Gastroesophageal sphincter (tissue), 4 donors: ENCODE data around the gene GPHN. TPM values are rescaled to one million over a fixed set of nuclear protein-coding genes. Genes with fewer than 3 reads are reported as not detected.
"Not testable (repeated sequence)": the region's sequence is repeated elsewhere in the genome, so short reads cannot be mapped to it uniquely, and the experiment has no call there.

ENCODE experiments used
- ATAC-seq: fragments of 150-250 bp; one replicate; pipeline ENCODE4 v1.9.1; 2016; ENCODE audit warnings: mild to moderate bottlenecking, moderate library complexity
- H3K27ac ChIP-seq, 4 donors: fragments of 200-600 bp; sonication (generic) in 3 of 4; 1 replicate in 3 of 4; 2 replicates in 1 of 4; pipeline ENCODE4 v1.5.1; 2016 to 2019
- H3K27me3 ChIP-seq: fragments of 200-600 bp; sonication (generic); one replicate; pipeline ENCODE4 v1.5.1; 2019
- H3K36me3 ChIP-seq, 2 donors: fragments of 200-600 bp; sonication (generic); one replicate each; pipeline ENCODE4 v1.5.1; 2019; ENCODE audit warnings: control low read depth in 1 of 2
- H3K4me1 ChIP-seq, 3 donors: fragments of 200-600 bp; sonication (generic); 1 replicate in 2 of 3; 2 replicates in 1 of 3; pipeline ENCODE4 v1.5.1; 2016 to 2019; ENCODE audit warnings: control low read depth in 2 of 3
- H3K4me3 ChIP-seq, 2 donors: fragments of 200-600 bp; sonication (generic); one replicate each; pipeline ENCODE4 v1.5.1; 2019; ENCODE audit warnings: mild to moderate bottlenecking in 1 of 2, moderate library complexity in 1 of 2
- H3K9me3 ChIP-seq, 3 donors: fragments of 200-600 bp; sonication (generic); one replicate each; pipeline ENCODE4 v1.5.1; 2017 to 2019; ENCODE audit warnings: control low read depth in 2 of 3
- EP300 ChIP-seq: sonication (generic); formaldehyde crosslinking; IDR thresholded peaks from one replicate; pipeline ENCODE4 v1.6.1; 2017; ENCODE audit warnings: antibody characterized with exemption, mild to moderate bottlenecking
- POLR2A ChIP-seq, 2 donors: fragments of 450-650 bp; IDR thresholded peaks; one replicate each; pipeline ENCODE4 v1.6.1; 2017; ENCODE audit warnings: antibody characterized with exemption in 2 of 2, mild to moderate bottlenecking in 2 of 2, moderate library complexity in 1 of 2
- POLR2AphosphoS5 ChIP-seq: sonication (generic); formaldehyde crosslinking; IDR thresholded peaks from one replicate; pipeline ENCODE4 v1.6.1; 2017; ENCODE audit warnings: antibody characterized with exemption
- WGBS, 2 donors: methylation state at CpG; one replicate each; pipeline ENCODE4 v1.1.5; 2018; ENCODE audit warnings: low coverage in 1 of 2; 5-methylcytosine and 5-hydroxymethylcytosine counted together
- total RNA-seq, 4 donors: library from RNA; depleted of rRNA; stranded (reverse); fragments of >200 nt; gene quantifications; one replicate each; pipeline ENCODE4 v1.1.0, GENCODE V29; 2016
- TF ChIP-seq, protein P1 (sequence below), 4 experiments: fragments of 200-600 bp in 2 of 4; fragments of 450-650 bp in 2 of 4; sonication (generic) in 1 of 4; IDR thresholded peaks; one replicate each; pipeline ENCODE4 v1.5.1; 2017 to 2019; ENCODE audit warnings: antibody characterized with exemption in 4 of 4, mild to moderate bottlenecking in 2 of 4, moderate library complexity in 2 of 4

The GPHN gene
- total RNA-seq, 4 donors from 2014 or later: 13.1 to 16.5 (median 14.7) TPM

DNA sequence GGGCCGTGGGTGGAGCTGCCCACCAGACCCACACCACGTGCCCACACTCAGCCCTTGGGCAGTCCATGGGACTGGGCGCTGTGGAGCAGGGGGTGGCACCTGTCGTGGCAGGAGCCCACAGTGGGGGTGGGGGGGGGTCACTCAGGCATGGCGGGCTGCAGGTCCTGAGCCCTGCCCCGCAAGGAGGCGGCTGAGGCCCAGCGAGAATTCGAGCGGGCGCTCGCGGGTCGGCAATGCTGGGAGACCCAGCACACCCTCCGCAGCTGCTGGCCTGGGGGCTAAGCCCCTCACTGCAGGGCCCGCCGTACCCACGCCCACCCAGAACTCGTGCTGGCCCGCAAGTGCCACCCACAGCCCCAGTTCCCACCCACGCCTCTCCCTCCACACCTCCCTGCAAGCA lies 548.7 kb downstream of the GPHN start:
- Histone ChIP-seq H3K4me3 (no peak overlapping the region), H3K36me3 (peaks cover 0 to 10% of the 10 kb centered on the region in 2 donors), H3K9me3 (peaks cover 0 to 10% (median 0%) of the 10 kb centered on the region in 3 donors), H3K27ac (no peak overlapping the region), H3K4me1 (no peaks in the 10 kb centered on the region), H3K27me3 (no peaks in the 10 kb centered on the region)
- TF ChIP-seq, protein P1, sequence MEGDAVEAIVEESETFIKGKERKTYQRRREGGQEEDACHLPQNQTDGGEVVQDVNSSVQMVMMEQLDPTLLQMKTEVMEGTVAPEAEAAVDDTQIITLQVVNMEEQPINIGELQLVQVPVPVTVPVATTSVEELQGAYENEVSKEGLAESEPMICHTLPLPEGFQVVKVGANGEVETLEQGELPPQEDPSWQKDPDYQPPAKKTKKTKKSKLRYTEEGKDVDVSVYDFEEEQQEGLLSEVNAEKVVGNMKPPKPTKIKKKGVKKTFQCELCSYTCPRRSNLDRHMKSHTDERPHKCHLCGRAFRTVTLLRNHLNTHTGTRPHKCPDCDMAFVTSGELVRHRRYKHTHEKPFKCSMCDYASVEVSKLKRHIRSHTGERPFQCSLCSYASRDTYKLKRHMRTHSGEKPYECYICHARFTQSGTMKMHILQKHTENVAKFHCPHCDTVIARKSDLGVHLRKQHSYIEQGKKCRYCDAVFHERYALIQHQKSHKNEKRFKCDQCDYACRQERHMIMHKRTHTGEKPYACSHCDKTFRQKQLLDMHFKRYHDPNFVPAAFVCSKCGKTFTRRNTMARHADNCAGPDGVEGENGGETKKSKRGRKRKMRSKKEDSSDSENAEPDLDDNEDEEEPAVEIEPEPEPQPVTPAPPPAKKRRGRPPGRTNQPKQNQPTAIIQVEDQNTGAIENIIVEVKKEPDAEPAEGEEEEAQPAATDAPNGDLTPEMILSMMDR (IDR thresholded peaks at IDR 0.05): no peak
- no peak for TF ChIP-seq EP300
- no peak for TF ChIP-seq POLR2AphosphoS5
- no peak for TF ChIP-seq POLR2A (IDR thresholded peaks at IDR 0.05)
- ATAC-seq: no peak
- no CpG with 5 or more reads among the region's 21 CpGs for WGBS, 2 donors

DNA sequence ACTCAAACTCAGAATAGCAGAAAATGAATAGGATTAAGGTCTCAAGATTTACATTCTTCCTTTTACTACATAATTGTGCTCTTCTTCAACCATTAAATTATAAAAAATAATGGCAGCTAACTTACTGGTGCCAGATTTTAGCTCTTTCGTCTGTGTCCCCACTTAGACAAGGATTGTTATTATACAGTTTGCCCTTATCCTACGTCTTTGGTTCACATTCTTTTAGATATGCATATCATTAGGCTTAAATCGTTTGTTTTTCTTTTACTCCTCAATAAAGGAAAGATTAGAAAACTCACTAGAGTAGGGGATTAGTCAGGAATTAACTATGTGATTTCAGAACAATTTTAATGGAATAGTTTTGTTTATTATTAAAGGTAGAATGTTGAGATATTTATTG lies 551.6 kb downstream of the GPHN start:
- ATAC-seq: no peak
- Histone ChIP-seq H3K4me3 (no peak overlapping the region), H3K9me3 (peaks cover 0 to 16% (median 0%) of the 10 kb centered on the region in 3 donors), H3K27ac (no peak overlapping the region), H3K27me3 (no peaks in the 10 kb centered on the region), H3K36me3 (peaks cover 0 to 23% of the 10 kb centered on the region in 2 donors), H3K4me1 (no peaks in the 10 kb centered on the region)
- 43 to 85% methylated on average over 2 to 3 of the region's 3 CpGs for WGBS, 2 donors
- TF ChIP-seq POLR2AphosphoS5 (no peak), EP300 (no peak), POLR2A (IDR thresholded peaks at IDR 0.05) (no peak)
- TF ChIP-seq, protein P1 (IDR thresholded peaks at IDR 0.05): no peak

DNA sequence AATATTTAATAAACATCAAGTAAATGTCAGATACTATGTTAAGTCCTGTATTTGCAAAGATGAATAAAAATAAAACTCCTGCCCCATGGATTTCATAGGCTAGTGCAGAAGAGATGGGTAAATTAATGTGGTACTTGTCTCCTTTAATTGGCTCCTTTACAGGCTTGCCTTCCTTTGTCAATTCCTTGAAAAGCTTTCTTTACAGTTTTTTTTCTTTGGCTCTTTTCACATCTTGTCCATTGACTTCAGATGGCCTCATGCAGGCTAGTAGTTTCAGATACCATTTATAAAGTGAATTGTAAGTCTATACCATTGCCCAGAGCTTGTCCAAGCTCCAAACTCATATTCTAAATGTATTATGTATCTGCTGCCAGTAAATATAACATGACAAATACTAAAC lies 552.6 kb downstream of the GPHN start:
- no peaks in the 10 kb centered on the region for H3K4me1 ChIP-seq
- H3K9me3 ChIP-seq: peaks cover 0 to 16% (median 0%) of the 10 kb centered on the region in 3 donors
- H3K27me3 ChIP-seq: no peaks in the 10 kb centered on the region
- no peak overlapping the region for H3K4me3 ChIP-seq
- H3K27ac ChIP-seq: no peak overlapping the region
- no peak for ATAC-seq
- peaks cover 0 to 23% of the 10 kb centered on the region in 2 donors for H3K36me3 ChIP-seq
- TF ChIP-seq EP300: no peak

DNA sequence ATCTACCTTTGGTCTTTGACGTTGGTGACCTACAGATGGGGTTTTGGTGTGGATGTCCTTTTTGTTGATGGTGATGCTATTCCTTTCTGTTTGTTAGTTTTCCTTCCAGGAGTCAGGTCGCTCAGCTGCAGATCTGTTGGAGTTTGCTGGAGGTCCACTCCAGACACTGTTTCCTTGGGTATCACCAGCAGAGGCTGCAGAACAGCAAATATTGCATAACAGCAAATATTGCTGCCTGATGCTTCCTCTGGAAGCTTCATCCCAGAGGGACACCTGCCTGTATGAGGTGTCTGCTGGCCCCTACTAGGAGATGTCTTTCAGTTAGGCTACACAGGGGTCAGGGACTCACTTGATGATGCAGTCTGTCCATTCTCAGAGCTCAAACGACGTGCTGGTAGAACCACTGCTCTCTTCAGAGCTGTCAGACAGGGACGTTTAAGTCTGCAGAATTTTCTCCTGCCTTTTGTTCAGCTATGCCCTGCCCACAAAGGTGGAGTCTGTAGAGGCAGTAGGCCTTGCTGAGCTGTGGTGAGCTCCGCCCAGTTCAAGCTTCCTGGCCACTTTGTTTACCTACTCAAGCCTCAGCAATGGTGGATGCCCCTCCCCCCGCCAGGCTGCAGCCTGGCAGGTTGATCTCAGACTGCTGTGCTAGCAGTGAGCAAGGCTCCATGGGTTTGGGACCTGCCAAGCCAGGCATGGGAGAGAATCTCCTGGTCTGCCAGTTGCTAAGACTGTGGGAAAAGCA lies 559.3 kb downstream of the GPHN start:
- WGBS, 2 donors: 83 to 100% methylated on average over 2 to 6 of the region's 7 CpGs
- H3K27ac ChIP-seq, H3K27me3 ChIP-seq, ATAC-seq, H3K9me3 ChIP-seq, H3K4me3 ChIP-seq, H3K36me3 ChIP-seq: not testable (repeated sequence)
- H3K4me1 ChIP-seq: peaks cover 0 to 11% (median 0%) of the 10 kb centered on the region in 3 donors

DNA sequence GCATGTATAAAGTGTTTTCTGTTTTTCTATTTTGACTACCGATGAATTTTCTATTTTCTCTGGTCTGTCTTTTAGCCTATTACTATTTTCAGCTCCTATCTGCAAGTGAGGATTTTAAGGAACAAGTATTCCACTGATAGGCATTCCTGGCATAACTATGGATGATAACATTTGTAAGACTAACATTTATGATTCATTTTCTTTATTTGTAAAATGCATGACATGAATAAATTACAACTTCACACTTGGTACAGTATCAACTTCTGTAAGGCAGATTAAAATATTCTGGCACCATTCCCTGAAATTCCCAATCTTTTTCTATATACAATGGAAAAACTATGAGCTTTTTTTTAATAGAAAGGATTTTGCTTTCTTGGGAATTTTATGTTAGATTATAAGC lies 560.3 kb downstream of the GPHN start:
- Histone ChIP-seq H3K36me3 (no peaks in the 10 kb centered on the region), H3K27ac (no peak overlapping the region), H3K9me3 (peaks cover 0 to under 1% (median 0%) of the 10 kb centered on the region in 3 donors), H3K27me3 (no peaks in the 10 kb centered on the region), H3K4me1 (peaks cover 0 to 11% (median 0%) of the 10 kb centered on the region in 3 donors), H3K4me3 (no peak overlapping the region)
- TF ChIP-seq, protein P1 (IDR thresholded peaks at IDR 0.05): no peak
- TF ChIP-seq POLR2A (IDR thresholded peaks at IDR 0.05) (no peak), EP300 (no peak), POLR2AphosphoS5 (no peak)
- no peak for ATAC-seq
- 31 to 86% methylated on average over 1 of the region's 1 CpG for WGBS, 2 donors

DNA sequence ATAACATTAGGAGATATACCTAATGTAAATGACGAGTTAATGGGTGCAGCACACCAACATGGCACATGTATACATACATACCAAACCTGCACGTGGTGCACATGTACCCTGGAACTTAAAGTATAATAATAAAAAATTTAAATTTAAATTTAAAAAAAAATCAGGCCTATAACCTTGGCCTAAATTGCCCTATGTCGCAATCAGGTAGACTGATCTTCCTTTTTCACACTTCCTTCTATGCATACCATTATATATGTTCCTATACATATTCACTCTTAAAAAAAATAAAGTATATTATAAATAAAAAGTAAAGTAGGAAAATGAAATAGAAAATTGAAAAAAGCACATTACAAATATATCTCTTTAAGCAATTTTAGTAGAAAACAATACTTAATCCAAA lies 563.6 kb downstream of the GPHN start:
- TF ChIP-seq EP300 (no peak), POLR2A (IDR thresholded peaks at IDR 0.05) (no peak), POLR2AphosphoS5 (no peak)
- TF ChIP-seq, protein P1 (IDR thresholded peaks at IDR 0.05): no peak
- Histone ChIP-seq H3K9me3 (no peaks in the 10 kb centered on the region), H3K27ac (no peak overlapping the region), H3K4me1 (peaks cover 0 to 11% (median 0%) of the 10 kb centered on the region in 3 donors), H3K4me3 (no peak overlapping the region), H3K27me3 (no peaks in the 10 kb centered on the region), H3K36me3 (no peaks in the 10 kb centered on the region)
- WGBS, 2 donors: 97 to 100% methylated on average over 1 to 3 of the region's 3 CpGs
- ATAC-seq: no peak
